Fibroblast of skin of scalp (primary cell): ENCODE measurements around the gene GIT1.

ENCODE experiments used
- DNase-seq: peaks from one replicate; pipeline ENCODE4 v3.0.0-alpha.2; 2013

Gene GIT1

GRCh38 chr17:29593591-29594518 is 4.4 kb upstream of the GIT1 start:
- DNase-seq: no peak

GRCh38 chr17:29592850-29593551 is 3.6 kb upstream of the GIT1 start, which contains the start of gene ANKRD13B:
TSS of gene ANKRD13B (plus strand) at chr17:29593132. CDS start at chr17:29593622, 490 bp downstream.
- no peak for DNase-seq

GRCh38 chr17:29591737-29592608 is 2.5 kb upstream of the GIT1 start:
- peak; percentile 82 for DNase-seq

GRCh38 chr17:29591146-29591736 is 1.8 kb upstream of the GIT1 start:
- peak; percentile 67 for DNase-seq

DNA sequence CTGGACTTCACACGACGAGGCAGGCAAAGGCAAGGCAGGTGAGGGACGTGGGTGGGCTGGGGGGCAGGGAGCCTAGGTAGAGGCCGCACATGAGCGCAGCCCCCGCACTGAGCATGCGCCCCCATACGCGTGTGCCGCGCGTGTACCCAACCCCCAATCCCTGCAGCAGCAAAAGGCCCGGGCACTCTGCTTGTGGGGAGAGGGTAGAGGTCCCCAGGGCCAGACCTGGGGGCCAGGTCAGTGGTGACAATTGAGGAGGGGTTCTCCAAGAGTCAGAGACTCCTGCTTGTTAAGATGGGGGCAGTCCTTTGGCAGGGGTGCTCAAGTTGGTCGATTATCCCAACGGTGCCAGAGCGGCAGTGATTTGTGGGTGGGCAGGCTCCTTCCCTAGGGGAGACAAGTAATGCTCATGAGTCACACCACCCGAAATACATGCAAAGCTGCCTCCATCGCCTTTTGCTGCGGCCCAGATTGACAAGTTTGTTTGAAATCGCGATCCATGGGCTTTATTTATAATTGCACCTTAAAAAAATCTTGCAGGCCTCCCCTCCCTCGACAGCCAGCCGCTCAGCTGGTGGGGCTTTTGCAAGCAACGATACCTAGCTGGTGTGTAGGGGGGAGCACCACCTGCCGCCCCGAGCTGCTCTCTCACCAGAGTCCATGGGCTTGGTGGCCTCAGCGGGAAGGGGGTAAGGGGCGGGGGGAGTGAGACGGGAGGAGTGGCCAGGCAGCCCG is 1.1 kb upstream of the GIT1 start:
- DNase-seq: peak; percentile 71

DNA sequence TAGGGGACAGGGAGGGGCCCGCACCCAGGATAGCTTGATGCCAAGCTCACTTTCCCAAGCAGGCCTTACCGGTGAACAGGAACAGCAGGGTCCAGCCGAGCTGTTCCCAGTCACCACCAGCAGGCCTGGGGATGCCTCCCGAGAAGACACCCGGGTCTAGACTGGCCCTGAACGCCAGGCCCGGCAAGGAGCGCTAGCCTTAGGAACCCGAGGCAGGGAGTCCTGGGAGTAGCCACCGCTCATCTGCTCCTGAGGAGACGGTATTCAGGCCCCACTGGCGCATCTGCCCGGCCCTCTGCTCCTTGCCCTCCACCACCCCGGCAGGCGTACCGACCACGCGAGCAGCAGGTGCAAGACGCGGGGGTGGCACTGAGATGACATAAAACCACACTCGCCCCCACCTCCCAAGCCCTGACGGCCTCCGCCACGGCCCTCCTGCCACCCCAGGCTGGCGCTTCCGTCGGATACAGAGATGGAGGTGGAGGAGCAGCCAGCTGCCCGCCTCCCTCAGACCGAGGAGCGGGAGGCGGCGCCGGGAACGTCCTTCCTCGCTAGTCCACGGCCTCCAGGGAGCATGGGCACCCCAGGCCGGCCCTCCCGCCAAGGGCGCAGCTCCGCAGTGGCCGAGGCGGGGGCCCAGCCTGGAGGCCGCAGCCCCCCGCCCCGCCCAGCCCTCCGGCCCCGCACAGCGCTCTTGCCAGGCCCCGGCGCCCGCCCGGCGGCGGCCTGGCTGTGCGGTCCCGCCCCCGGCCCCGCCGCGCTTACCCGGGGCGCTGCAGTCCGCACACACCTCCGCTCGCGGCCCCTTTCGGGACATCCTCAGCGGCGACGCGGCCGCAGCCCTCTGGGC is 661 bp downstream of the GIT1 start:
- DNase-seq: no peak

DNA sequence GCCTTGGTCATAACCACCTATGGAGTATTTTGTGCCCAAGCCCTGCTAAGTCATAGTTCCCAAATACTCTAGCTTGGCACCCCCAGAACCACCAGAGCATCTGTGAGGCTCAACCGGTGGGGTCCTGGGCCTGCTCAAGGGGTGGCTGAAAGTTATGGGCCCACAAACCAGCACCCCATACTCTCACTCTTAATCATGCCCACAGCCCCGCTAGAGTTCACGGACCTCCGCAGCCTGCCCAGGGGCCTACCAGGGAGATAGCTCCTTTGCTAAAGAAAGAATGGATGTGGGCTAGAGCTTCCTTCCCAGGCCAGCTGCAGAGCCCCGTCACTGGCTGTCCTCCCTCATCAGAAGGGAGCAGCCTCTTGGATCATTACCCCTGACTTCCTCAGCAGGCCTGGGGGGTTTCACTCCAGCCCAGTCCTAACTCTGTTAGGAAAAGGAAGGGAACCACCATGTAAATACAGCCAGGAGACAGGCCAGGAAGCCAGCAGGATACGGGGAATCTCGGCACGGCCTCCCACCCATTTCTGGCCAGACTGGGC is 1.4 kb downstream of the GIT1 start:
- DNase-seq: no peak

DNA sequence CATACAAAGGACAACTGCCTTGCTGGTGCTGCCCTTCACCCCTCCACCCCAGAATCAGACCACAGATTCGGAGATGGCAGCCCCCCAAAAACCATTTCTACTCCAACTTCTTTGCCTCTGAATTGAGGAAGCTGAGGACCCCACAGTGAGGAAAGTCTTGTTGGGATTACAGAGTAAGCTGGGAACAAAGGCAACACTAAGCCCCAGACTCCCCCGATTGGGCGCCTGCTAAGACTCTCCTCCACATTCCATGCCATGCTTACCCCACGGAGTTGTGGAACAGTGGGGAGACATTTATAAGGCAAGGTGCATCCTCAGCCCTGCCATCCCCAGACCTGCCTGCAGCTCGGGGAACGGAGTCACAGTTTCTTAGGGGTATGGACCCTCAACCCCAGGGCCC is 1.9 kb downstream of the GIT1 start:
- no peak for DNase-seq

DNA sequence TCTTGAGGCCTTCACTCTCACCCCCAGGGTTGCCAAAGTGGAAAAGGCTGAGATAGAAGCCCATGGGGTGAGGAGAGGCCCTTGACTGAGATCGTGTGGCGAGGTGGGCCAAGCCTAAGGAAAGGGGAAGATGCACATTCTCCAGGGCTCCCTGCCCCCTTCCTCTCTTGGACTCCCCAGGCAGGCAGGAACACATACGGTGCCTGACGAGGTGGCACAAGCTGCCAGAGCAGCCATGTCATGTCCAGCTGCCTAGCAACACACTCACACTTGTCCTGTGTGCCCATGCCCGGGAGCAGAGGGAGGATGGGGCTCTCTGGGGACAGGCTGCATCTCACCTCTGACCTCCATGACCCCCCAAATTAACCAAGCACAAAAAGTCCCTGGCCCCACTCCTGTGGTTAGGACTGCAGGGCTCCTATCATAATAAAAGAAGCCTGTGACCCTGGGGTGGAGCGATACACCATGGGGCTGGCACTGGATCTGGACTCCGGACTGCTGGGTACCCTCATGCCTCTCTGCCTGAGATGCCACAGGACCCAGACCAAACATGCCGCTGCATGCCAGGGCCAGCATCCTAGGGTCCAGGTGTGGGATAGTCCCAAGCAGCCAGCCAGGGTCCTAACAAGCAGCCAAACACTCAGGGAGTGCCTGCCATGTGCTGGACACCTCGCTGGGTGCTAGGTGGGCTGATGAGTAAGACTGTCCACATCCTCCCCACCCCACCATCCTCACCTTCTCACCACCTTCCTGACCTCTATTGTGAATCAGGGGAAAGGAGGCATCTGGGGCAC is 2.6 kb downstream of the GIT1 start:
- DNase-seq: no peak

DNA sequence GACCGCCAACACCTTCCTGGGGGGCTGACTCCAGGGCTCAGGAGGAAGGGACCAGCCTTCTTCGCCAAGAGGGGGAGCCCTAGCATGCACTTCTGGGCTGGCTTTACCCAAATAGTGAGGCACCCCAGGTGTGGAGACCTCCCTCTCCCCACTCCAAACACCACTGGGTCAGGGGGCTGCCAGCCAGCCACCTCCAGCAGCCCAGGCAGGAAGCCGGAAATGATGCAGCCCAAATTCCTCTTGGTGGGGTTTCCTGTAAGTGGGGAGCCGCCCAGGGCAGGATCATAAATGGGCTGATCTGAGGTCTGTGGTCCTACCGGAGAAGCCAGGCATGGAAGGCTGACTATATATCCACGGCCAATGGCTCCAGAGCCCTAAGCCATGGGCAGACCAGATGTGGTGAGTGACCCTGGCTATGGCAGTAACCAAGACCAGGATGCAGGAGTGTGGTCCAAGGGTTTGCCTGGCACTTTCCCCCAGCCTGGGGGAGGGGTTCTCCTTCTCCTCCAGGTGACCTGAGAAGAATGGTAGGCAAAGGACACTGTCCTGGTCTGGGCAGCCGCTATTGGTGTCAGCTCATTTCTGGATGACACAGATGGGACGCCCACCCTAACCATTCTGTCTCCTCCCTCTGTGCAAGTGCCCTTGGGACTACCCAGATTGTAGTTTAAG is 4.2 kb downstream of the GIT1 start:
- no peak for DNase-seq

DNA sequence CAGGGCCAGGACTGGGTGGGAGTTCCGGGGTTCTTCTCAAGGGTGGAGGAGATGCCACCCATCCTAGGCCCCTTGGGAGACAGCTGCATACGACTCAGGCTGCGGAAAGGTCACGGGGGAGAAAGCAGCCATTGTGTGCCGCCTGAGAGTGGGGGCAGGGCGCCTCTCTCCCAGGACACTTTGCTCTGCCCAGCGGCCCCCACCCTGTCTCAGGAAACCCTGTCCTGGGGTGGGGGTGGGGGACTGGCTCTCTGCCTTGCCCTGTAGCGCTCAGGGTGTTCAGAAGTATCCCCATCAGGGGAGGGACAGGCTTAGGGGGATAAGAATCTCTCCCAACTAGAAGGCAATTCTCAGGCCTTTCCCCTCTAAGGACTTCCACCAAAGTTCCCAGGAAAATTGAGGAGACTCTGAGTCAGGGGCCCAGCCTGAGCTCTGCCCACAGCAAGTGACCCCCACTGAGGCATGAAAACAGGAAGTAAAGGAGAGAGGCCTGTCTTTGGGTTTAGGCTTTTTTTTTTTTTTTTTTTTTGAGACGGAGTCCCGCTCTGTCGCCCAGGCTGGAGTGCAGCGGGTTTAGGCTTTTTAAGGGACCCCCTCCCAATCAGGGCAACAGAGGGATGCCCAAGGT is 4.9 kb downstream of the GIT1 start:
- no peak for DNase-seq

DNA sequence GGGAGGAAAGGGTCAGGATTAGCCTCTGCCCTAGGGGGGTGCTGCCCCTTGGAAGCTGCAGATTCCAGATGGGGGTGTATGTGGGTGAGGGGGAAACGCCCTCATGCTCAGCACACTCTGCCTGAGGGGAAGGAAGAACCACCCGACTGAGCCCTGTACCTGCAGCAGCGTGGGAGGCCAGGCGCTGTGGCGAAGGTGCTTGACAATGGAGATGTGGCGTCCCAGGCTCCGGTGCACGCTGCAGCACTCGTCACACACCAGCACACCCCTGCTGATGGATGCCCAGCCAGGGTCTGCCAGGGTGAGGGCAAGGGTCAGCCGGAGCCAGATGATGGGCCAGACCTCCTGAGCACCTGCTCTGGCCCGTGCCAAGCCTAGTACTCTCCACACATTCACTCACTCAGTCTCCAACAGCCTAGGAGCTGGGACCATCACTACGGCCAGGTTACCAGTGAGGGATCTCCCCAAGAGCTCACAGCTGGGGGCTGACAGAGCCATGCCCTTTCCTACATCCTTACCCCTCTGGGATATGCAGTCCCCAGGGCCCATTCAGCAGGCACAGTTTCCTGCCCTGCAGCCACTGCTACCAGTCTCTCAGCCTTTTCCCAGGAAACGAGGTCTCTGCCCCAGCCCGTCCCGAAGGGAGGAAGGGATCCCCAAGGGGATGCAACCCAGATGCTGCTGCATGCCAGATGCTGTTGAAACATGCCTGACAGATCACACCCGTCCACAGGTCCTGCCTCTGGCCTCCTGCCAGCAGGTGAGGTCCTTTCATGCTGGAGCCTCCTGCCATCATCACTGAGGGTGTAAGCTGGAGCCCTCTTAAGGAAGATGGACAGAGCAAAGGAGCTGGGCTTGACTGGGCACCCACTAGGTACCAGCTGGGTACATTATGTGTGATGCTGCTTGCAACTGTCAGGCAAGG is 5.9 kb downstream of the GIT1 start:
- no peak for DNase-seq

- DNase-seq: no peak
Measured at GRCh38 chr17:29582772-29583171, 6.7 kb downstream of the GIT1 start.

- no peak for DNase-seq
Measured at GRCh38 chr17:29582254-29582765, 7.1 kb downstream of the GIT1 start.

DNA sequence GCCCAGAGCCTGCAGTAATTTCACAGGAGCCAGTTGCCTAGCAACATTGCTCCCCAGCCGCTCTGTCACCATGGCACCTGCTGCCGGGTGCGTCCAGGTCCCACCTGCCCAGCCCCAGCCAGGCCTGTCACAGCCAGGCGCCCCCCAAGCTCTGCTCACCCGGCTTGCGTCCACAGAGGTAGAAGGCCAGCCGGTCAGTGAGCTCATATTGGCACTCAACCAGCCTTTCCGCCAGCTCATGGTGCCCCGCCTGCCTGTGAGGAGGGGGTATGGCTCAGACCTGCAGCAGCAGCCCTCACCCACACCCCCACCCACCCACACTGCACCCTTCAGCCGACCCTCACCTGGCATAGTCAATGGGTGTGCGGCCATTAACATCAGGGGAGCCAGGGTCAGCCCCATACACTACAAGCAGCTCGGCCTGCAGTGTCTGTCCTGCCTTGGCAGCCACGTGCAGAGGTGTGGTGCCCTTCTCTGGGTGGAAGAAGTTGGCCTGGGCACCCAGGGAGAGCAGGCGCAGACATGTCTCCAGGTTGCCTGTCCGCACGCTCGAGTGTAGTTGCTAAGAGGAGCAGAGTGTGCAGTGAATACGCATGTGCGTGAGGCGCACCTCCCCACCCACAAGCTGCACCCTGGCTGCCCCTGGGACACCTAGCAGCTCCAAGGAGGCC is 7.7 kb downstream of the GIT1 start:
- no peak for DNase-seq
